Panc1 (cell line): Measurements from ENCODE around the gene ARHGAP6. TPM values are rescaled to one million over a fixed set of nuclear protein-coding genes. Genes with fewer than 3 reads are reported as not detected.

Source experiments
- ATAC-seq: fragments of 200-7000 bp; cut with Tn5 transposase; 2 replicates; pipeline ENCODE4 v1.9.1; 2020; ENCODE audit warnings: mild to moderate bottlenecking, moderate library complexity
- BruUV-seq: library from RNA; stranded (reverse); fragments of 400-500 nt; replicated peaks from 2 replicates; lab custom pipeline; 2021; lab: Mats Ljungman, UMichigan
- CTCF ChIA-PET: fragments of 300-600 bp; sonication (Branson Sonifier 250); formaldehyde crosslinking; loops from one replicate; lab custom pipeline; 2022; ENCODE audit warnings: antibody characterized with exemption; lab: Charles Lee
- POLR2A ChIA-PET: fragments of 300-600 bp; sonication (Branson Sonifier 250); formaldehyde crosslinking; loops from one replicate; lab custom pipeline; 2022; ENCODE audit warnings: antibody characterized with exemption; lab: Charles Lee
- DNase-seq: peaks from one replicate; pipeline ENCODE4 v3.0.0-alpha.2; 2010; ENCODE audit warnings: low read depth, low spot score
- H3K27ac ChIP-seq: 2 replicates; pipeline ENCODE4 v1.5.1; 2011; ENCODE audit warnings: mild to moderate bottlenecking, low read length, inconsistent platforms
- H3K27me3 ChIP-seq: fragments of 200-500 bp; sonication (Bioruptor generic); 2 replicates; pipeline ENCODE4 v1.6.0; 2014; ENCODE audit warnings: low read length, inconsistent platforms; ENCODE audit not compliant: control insufficient read depth, insufficient read depth
- H3K36me3 ChIP-seq: fragments of 200-500 bp; sonication (Bioruptor generic); 2 replicates; pipeline ENCODE4 v1.5.1; 2014; ENCODE audit warnings: inconsistent platforms, mild to moderate bottlenecking, low read length, moderate library complexity; ENCODE audit not compliant: control insufficient read depth, insufficient read depth
- H3K4me1 ChIP-seq: 2 replicates; pipeline ENCODE4 v1.5.1; 2011; ENCODE audit warnings: inconsistent platforms, mild to moderate bottlenecking, low read length, moderate library complexity; ENCODE audit not compliant: control insufficient read depth, insufficient read depth
- H3K4me3 ChIP-seq, 2 experiments: 2 replicates each; pipeline ENCODE4 v1.5.1; 2011 to 2012; ENCODE audit warnings: low read depth in 2 of 2, low read length in 2 of 2, mild to moderate bottlenecking in 2 of 2, inconsistent platforms in 1 of 2, moderate library complexity in 1 of 2
- H3K9me3 ChIP-seq: fragments of 200-500 bp; sonication (Bioruptor generic); 2 replicates; pipeline ENCODE4 v1.5.1; 2014; ENCODE audit warnings: low read depth, mild to moderate bottlenecking, inconsistent platforms, low read length, moderate library complexity; ENCODE audit not compliant: control insufficient read depth, insufficient read depth
- CTCF ChIP-seq: fragments of 450-650 bp; IDR thresholded peaks from 2 replicates; pipeline ENCODE4 v1.5.1; 2017; ENCODE audit warnings: mild to moderate bottlenecking
- POLR2AphosphoS5 ChIP-seq: IDR thresholded peaks from 2 replicates; pipeline ENCODE4 v1.6.1; 2012; ENCODE audit warnings: mild to moderate bottlenecking, low read depth, low read length, moderate library complexity
- REST ChIP-seq, 2 experiments: IDR thresholded peaks; 2 replicates each; pipeline ENCODE4 v1.6.1; 2011 to 2012; ENCODE audit warnings: low read depth in 2 of 2, control low read depth in 1 of 2, low read length in 1 of 2, mild to moderate bottlenecking in 1 of 2, moderate library complexity in 1 of 2; ENCODE audit not compliant: insufficient read depth in 1 of 2
- SIN3A ChIP-seq: IDR thresholded peaks from 2 replicates; pipeline ENCODE4 v1.6.1; 2012; ENCODE audit warnings: low read depth, mild to moderate bottlenecking, low read length, moderate library complexity, borderline replicate concordance; ENCODE audit not compliant: insufficient read depth
- TCF7L2 ChIP-seq: IDR thresholded peaks from 2 replicates; pipeline ENCODE4 v1.6.1; 2011; ENCODE audit warnings: mild to moderate bottlenecking, low read depth, low read length, inconsistent platforms
- in situ Hi-C: cut with HindIII; loops from 2 replicates; pipeline ENCODE4 v1.10.0; 2016; ENCODE audit warnings: low sequenced_read_pairs, low pct_unique_long_range_greater_than_20kb
- intact Hi-C: fragments of 100-400 bp; cut with micrococcal nuclease; formaldehyde crosslinking; loops from one replicate; pipeline ENCODE4 v1.10.0; 2022; ENCODE audit not compliant: unreplicated experiment
- total RNA-seq: library from RNA; stranded (reverse); gene quantifications from one replicate; pipeline ENCODE4 v1.2.1, GENCODE V29; 2021; ENCODE audit not compliant: unreplicated experiment

Gene ARHGAP6
- total RNA-seq, 1 experiment from 2014 or later, result 0.13 TPM

DNA sequence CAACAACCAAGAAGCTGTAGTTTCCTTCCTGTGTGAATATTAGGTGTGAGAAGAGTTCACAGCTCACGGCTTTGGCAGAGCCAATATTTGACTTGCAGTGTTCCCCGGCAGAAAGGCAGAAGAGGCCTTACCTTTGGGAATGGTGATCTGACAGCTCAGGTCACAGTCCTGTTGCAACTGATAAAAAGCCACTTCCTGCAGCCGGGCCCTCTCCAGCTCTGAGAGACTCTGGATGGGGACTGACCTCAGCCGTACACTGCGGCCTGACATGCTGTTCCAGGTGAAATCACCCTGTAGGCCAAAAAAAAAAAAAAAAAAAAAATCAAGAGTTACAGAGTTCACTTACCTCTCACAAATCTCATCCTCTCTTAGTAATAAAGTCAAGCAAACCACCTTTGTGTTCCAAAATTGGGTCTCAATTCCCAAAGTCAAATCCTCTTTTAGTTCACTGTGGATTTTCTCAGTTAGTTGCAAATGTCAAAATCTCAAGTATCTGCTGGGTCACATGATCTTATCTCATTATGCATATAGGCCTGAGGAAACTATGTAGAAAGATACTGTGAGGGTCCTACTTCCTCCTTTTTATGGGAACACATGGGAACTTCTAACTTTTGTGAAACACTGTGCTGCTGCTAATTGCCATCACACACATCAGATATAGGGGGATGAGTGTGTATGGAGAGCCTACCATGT lies 411.2 kb downstream of the ARHGAP6 start:
- in situ Hi-C loops (no loop called here), intact Hi-C loops (no loop called here)
- no peak overlapping the region for H3K4me3 ChIP-seq
- H3K9me3 ChIP-seq, result no peaks in the 10 kb centered on the region
- no peak for ATAC-seq
- no peaks in the 10 kb centered on the region for H3K27me3 ChIP-seq
- no peak for DNase-seq
- no peak for TF ChIP-seq POLR2AphosphoS5
- TF ChIP-seq CTCF, result no peak
- no peak for TF ChIP-seq REST (IDR thresholded peaks at IDR 0.05; ENCODE audit: insufficient read depth in 1 of 2, low read depth in 2 of 2, low read length in 1 of 2)
- TF ChIP-seq SIN3A, result no peak
- TF ChIP-seq TCF7L2, result no peak
- H3K27ac ChIP-seq, result no peak overlapping the region
- ChIA-PET CTCF (no interaction called here), POLR2A (no interaction called here)
- no peaks in the 10 kb centered on the region for H3K4me1 ChIP-seq
- H3K36me3 ChIP-seq, result no peaks in the 10 kb centered on the region
- no TSS peak for BruUV-seq

- intact Hi-C loops (no loop called here), in situ Hi-C loops (no loop called here)
- no peaks in the 10 kb centered on the region for H3K4me1 ChIP-seq
- H3K9me3 ChIP-seq, result no peaks in the 10 kb centered on the region
- ChIA-PET CTCF (no interaction called here), POLR2A (no interaction called here)
- ATAC-seq (no peak), DNase-seq (no peak)
- H3K36me3 ChIP-seq, result no peaks in the 10 kb centered on the region
- no peak overlapping the region for H3K4me3 ChIP-seq
- H3K27ac ChIP-seq, result no peak overlapping the region
- TF ChIP-seq SIN3A (no peak), REST (IDR thresholded peaks at IDR 0.05; ENCODE audit: insufficient read depth in 1 of 2, low read depth in 2 of 2, low read length in 1 of 2) (no peak), TCF7L2 (no peak), POLR2AphosphoS5 (no peak), CTCF (no peak)
- BruUV-seq, result no TSS peak
- no peaks in the 10 kb centered on the region for H3K27me3 ChIP-seq
These were observed 421.1 kb downstream of the ARHGAP6 start for GRCh38 chrX:11244636-11245035.
